ENCODE data around the gene DND1. TPM values are rescaled to one million over a fixed set of nuclear protein-coding genes. Genes with fewer than 3 reads are reported as not detected.
A peak's percentile ranks its signal among the peaks of the same experiment; 100 is the strongest.
"Not testable (repeated sequence)": the region's sequence is repeated elsewhere in the genome, so short reads cannot be mapped to it uniquely, and the experiment has no call there.

The DND1 gene
- total and polyA plus RNA-seq, 8 donors = 0.37 to 3.8 (median 0.60) TPM

DNA sequence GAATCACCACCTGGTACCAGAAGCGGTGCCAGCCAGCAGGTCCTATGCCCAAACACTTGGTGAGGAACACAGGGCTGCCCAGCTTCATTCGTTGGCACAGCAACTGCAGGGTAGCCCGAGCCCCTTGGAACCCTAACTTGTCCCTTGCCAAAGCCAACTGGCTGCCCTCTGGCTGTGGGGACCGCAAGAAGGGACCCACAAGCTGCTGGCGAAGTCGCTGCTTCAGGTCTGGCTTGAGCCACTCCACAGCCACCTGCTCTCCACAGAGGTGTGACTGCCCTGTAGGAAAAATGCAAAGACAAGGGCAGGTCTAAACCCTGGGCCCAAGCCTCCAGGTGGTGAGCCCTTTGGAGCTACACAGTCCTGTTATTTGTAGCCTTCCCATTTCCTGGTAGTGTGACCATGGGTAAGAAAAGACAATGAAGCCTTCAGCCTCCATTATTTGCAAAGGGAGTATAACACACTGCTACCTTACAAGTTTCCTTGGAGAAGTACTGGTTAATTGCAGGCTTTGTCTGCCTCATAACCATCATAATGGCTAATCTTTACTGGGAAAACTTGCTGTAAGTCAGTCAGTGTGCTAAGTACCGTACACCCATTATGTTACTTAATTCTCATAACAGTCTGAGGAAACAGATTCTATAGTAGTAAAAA, 1.8 kb downstream of the DND1 start:
- intact Hi-C loops (cut with DNase I) = no loop called here
- Histone ChIP-seq H3K36me3 (peaks cover 0 to 48% (median 16%) of the 10 kb centered on the region in 3 donors), H3K4me3 (no peak overlapping the region), H3K27ac (no peak overlapping the region), H3K4me1 (peaks cover 0 to under 1% (median 0%) of the 10 kb centered on the region in 3 donors), H3K9me3 (no peaks in the 10 kb centered on the region), H3K27me3 (no peaks in the 10 kb centered on the region)
- no peak for DNase-seq
- no peak for FAIRE-seq
- peak in 2 of 4 donors; percentile 10 to 14 for ATAC-seq
- TF ChIP-seq, protein P1, sequence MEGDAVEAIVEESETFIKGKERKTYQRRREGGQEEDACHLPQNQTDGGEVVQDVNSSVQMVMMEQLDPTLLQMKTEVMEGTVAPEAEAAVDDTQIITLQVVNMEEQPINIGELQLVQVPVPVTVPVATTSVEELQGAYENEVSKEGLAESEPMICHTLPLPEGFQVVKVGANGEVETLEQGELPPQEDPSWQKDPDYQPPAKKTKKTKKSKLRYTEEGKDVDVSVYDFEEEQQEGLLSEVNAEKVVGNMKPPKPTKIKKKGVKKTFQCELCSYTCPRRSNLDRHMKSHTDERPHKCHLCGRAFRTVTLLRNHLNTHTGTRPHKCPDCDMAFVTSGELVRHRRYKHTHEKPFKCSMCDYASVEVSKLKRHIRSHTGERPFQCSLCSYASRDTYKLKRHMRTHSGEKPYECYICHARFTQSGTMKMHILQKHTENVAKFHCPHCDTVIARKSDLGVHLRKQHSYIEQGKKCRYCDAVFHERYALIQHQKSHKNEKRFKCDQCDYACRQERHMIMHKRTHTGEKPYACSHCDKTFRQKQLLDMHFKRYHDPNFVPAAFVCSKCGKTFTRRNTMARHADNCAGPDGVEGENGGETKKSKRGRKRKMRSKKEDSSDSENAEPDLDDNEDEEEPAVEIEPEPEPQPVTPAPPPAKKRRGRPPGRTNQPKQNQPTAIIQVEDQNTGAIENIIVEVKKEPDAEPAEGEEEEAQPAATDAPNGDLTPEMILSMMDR (IDR thresholded peaks at IDR 0.05) = no peak
- WGBS, 2 donors = 91 to 95% methylated on average over 6 of the region's 7 CpGs

DNA sequence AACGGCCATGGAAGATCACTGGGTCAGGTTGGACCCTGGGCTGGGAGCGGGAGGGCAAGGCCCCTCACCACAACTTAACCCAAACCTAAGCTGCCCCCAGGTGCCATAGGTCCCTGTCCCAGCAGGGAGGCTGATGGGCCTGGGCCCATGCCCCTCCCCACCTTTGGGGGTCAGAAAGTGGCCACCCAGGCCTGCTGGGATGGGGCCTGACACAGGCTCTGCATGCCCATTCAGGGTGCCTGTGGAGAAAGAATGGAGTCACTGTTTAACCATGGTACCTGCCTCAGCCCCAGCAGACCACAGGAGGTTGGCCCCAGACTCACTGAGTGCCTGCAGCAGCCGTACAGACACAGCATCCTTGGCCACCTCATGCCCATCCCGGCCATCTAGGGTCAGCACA, 2.3 kb downstream of the DND1 start:
- 86 to 89% methylated on average over 4 of the region's 4 CpGs for WGBS, 2 donors
- DNase-seq; H3K27me3 ChIP-seq; H3K4me3 ChIP-seq; FAIRE-seq; H3K27ac ChIP-seq; H3K4me1 ChIP-seq; H3K9me3 ChIP-seq; intact Hi-C loops (cut with DNase I): not testable (repeated sequence)
- peaks cover 0 to 42% (median 11%) of the 10 kb centered on the region in 3 donors for H3K36me3 ChIP-seq
- ATAC-seq = peak in 2 of 4 donors; percentile 8 to 22

DNA sequence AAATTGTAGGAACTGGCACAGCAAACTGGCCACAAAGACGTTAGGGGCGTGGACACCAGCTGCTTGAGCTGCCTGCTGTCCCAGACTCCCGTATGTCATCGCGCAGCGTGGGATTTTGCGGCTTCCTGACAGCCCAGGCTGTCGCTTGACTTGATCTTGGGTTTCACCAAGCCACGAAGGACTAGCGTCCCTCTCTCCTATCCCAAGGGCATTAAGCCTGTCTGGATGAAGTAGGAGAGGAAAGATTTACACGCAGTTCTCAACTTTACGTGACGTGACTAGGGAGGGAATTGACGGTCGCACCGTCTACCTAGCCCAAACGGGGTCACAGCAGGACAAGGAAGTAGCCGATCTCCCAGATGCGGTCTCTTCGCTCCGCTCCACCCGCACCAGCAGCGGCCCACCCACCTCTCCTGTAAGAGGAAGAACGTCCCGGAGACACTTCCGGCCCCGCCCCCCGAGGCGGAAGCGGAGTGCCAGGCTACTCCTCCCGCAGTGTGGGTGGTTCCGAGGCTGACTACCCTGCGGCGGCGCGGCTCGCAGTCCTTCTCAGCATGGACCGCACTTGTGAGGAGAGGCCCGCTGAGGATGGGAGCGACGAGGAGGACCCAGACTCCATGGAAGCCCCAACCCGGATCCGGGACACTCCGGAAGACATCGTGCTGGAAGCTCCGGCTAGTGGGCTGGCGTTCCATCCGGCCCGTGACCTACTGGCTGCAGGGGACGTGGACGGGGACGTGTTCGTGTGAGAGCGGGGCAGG, 8.8 kb downstream of the DND1 start, which contains the start of gene WDR55:
TSS of gene WDR55 (plus strand) at position 546 of the 761 bp plus-strand sequence. CDS start at position 555, 9 bp downstream.
- FAIRE-seq (peak; percentile 75), DNase-seq (peak; percentile 95 to 98 (median 96)), ATAC-seq (peak; percentile 97 to 100 (median 98))
- no peaks in the 10 kb centered on the region for H3K27me3 ChIP-seq
- H3K4me1 ChIP-seq = peaks cover 0 to 15% (median 7%) of the 10 kb centered on the region in 3 donors
- intact Hi-C loops (cut with DNase I) = no loop called here
- no peaks in the 10 kb centered on the region for H3K9me3 ChIP-seq
- 0% methylated on average over 54 of the region's 54 CpGs for WGBS, 2 donors
- H3K27ac ChIP-seq = peak within 1 kb of the TSS; percentile 87 to 95 (median 90)
- TF ChIP-seq, protein P1 (IDR thresholded peaks at IDR 0.05) = no peak
- peaks cover 3 to 36% (median 16%) of the 10 kb centered on the region in 3 donors for H3K36me3 ChIP-seq
- peak within 1 kb of the TSS; percentile 40 to 82 (median 73) for H3K4me3 ChIP-seq

DNA sequence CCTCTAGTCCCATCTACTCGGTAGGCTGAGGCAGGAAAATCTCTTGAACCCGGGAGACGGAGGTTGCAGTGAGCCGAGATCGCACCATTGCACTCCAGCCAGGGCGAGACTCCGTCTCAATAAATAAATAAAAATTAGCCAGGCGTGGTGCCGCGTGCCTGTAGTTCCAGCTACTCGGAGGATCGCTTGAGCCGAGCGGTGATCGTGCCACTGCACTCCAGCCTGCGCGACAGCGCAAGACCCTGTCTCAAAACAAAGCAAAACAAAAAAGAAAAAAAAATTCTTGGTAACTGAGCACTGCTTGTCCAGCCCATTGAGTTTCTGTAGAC, 9.4 kb downstream of the DND1 start:
- Histone ChIP-seq H3K9me3 (no peaks in the 10 kb centered on the region), H3K27me3 (no peaks in the 10 kb centered on the region), H3K36me3 (peaks cover 3 to 36% (median 11%) of the 10 kb centered on the region in 3 donors), H3K4me3 (peak overlapping the region; percentile 40 to 82 (median 73)), H3K27ac (peak overlapping the region; percentile 87 to 95 (median 90)), H3K4me1 (peaks cover 0 to 15% (median 7%) of the 10 kb centered on the region in 3 donors)
- peak in 2 of 4 donors; percentile 27 to 29 for ATAC-seq
- 0 to 3% methylated on average over 18 of the region's 18 CpGs for WGBS, 2 donors
- no peak for DNase-seq
- intact Hi-C loops (cut with DNase I) = no loop called here
- FAIRE-seq = no peak
- TF ChIP-seq, protein P1 (IDR thresholded peaks at IDR 0.05) = no peak

DNA sequence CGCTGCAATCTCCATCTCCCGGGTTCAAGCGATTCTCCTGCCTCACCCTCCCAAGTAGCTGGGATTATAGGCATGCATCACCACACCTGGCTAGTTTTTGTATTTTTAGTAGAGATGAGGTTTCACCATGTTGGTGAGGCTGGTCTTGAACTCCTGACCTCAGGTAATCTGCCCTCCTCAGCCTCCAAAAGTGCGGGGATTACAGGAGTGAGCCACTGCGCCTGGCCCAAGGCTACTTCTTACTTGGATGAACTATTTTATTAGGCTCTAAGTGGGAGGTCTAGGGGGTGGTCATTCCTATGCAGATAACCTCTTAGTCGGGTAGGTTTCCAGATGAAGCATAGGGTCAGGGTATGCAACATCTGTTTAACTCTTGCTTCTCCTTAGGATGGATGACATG, 13.0 kb downstream of the DND1 start:
- H3K4me1 ChIP-seq; FAIRE-seq; H3K4me3 ChIP-seq; H3K9me3 ChIP-seq; intact Hi-C loops (cut with DNase I); H3K27ac ChIP-seq; DNase-seq; ATAC-seq; H3K27me3 ChIP-seq: not testable (repeated sequence)
- WGBS, 2 donors = 87 to 88% methylated on average over 6 of the region's 6 CpGs
- peaks cover 3 to 64% (median 36%) of the 10 kb centered on the region in 3 donors for H3K36me3 ChIP-seq

Measured in pancreas (tissue), 10 donors.